Left ventricle myocardium superior (tissue), 1 donor: ENCODE results near the gene S100A9. TPM values are rescaled to one million over a fixed set of nuclear protein-coding genes. Genes with fewer than 3 reads are reported as not detected.

ENCODE experiments used
- ATAC-seq: fragments of 200-7000 bp; cut with Tn5 transposase; one replicate; pipeline ENCODE4 v1.9.1; 2020; ENCODE audit warnings: mild to moderate bottlenecking, moderate library complexity
- DNase-seq: peaks from one replicate; pipeline ENCODE4 v3.0.0-alpha.2; 2020
- intact Hi-C: fragments of 100-400 bp; cut with micrococcal nuclease; formaldehyde crosslinking; loops from one replicate; pipeline ENCODE4 v1.11.0; 2022
- total RNA-seq: library from RNA; stranded (reverse); fragmentation: NEBNext Ultra II Directional; extraction: Animal tissue kit (Norgen Biotek cat#: 25700); gene quantifications from one replicate; pipeline ENCODE4 v1.2.1, GENCODE V29; 2021
- donor health status: DM: no; HTN: yes; CAD: no; lungs with severe emphysema.

The S100A9 gene
- total RNA-seq, 1 donor from 2014 or later: 87.0 TPM

DNA sequence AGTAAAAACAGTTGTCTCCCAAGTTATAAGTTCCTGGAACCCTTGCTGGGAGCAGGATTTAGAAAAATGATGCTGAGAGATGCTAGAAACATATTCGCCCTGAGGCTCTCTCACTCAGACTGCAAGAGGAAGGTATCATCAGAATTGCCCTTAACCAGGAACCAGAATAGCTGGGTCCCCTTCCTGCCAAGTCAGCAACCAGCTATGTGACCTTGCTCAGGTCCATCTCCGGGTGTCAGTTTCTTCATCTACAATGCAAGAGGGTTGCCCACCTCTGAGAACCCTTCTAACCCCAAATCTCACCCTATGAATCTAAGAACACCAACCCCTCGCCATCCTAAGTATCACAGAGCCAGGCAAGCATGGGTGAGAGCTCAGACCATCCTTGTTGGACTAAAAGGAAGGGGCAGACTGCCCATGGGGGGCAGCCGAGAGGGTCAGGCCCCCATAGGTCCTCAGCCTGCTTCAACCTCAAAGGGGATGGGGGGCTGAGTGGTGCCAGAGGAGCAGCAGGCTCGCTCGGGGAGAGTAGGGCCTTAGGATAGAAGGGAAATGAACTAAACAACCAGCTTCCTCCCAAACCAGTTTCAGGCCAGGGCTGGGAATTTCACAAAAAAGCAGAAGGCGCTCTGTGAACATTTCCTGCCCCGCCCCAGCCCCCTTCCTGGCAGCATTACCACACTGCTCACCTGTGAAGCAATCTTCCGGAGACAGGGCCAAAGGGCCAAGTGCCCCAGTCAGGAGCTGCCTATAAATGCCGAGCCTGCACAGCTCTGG is 390 bp upstream of the S100A9 start:
- ATAC-seq (peak; percentile 73), DNase-seq (peak; percentile 74)
- intact Hi-C loops: no loop called here

- intact Hi-C loops: no loop called here
- no peak for DNase-seq
- no peak for ATAC-seq
Measured at GRCh38 chr1:153358691-153358975, 979 bp downstream of the S100A9 start.

GRCh38 chr1:153359241-153359640 is 1.6 kb downstream of the S100A9 start:
- ATAC-seq (no peak), DNase-seq (no peak)
- intact Hi-C loops: no loop called here

DNA sequence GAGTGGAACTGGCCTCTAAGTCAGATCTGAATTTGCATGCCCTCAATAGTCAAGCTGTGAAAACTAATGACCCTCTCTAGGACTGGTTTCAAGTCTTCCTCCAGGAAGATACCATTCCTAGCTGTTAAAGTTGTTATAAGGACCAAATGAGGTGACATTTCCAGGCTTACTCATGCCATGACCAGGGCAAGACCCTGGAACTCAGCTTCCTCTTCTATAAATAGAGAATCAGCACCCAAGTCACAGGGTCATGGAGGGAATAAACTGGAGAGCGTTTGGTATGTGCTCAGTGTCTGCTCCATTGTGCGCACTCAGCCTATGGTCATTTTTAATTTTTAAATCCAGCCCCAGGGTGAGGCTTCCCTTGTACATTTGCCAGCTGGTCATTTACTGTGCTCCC is 2.5 kb downstream of the S100A9 start:
- DNase-seq: no peak
- intact Hi-C loops: no loop called here
- peak; percentile 45 for ATAC-seq

GRCh38 chr1:153360592-153361479 is 3.2 kb downstream of the S100A9 start:
- ATAC-seq: peak; percentile 14
- no peak for DNase-seq
- intact Hi-C loops: no loop called here

GRCh38 chr1:153361480-153362109 is 3.9 kb downstream of the S100A9 start:
- ATAC-seq (no peak), DNase-seq (no peak)
- intact Hi-C loops: no loop called here

DNA sequence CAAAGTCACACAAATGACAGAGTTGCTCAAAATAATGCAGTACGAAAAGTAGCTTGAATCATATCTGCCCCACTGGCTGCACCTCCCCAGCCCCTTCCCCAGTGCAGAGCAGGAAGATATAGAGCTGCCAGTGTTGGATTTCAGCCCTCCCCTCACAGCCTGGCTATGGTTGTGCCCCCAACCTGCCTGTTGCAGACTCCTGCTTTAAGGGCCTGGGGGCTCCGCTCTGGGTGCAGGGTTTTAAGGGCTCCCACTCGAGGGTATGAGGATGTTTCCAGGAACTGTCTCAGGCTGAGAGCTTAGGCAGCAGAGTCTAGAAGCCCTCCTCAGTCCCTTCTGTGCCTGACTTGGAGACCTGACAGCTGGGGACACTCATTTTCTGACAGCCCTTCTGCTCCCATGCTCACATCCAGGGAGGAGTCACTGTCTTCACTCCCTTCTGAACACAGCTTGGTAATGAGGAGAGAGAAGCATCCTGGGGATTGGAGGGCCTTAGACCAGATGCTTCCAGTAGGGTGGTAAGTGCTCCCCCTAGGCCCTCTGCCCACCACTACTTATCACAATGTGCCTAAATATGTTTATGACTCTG is 4.6 kb downstream of the S100A9 start:
- ATAC-seq: no peak
- intact Hi-C loops: no loop called here
- no peak for DNase-seq

- DNase-seq (no peak), ATAC-seq (no peak)
- intact Hi-C loops: no loop called here
Measured at GRCh38 chr1:153363641-153364040, 6.0 kb downstream of the S100A9 start.

DNA sequence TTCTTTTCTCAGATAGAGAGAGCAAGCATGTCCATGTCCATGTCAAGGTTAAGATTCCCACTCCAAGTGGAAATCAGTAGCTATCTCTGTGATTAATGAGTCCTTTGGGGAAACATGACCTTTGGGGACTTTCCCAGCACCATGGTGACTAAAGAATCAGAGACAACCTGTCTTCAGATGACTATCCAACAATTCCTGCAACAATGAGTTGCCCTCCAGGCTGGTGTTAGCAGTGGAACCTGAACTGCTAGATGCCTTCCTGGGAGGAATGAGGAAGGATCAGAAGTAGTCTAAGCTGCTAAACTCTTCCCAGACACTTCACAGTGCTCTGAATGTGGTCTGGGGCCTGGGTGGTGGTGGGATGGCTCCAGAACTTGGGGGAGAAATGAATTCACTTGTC is 6.5 kb downstream of the S100A9 start:
- ATAC-seq (no peak), DNase-seq (no peak)
- intact Hi-C loops: no loop called here

DNA sequence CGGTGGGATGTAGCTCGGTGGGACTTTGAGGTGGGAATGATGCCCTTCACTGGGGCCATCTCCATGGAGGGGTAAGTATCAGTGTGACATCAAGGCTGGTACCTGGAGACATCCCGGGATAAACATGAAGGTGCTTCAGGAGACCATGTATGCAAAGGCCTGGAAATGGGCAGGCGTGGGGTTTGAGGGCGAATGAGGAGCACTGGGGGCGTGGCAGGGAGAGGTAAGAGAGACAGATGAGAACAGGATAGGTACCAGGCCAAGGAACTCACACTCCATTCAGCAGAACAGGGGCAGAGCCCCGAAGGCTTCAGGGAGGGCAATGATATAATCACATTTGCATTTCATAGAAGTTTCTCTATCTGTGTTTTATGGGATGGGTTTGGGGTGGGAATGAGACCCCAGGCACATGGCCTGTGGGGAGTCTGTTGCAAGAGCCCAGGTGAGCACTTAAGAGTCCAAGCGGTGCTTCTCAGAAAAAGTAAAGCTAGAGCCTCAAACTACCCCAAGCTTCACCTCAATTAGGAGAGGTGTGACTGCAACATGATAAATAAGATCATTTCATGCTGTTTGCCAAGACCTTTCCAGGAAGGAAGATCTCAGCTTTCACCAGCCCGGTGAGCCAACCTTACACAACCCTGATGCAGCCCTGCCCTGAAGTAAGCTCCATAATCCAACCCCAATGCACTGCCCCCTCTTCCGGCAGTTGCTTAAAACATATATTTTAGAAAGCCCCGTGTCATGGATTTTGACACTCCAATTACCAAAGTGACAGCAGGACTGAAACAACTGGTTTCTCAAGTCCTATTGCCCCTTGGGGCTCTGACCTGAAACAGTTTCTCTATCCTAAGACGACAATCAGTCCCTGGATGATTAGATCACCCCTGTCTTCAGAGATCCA is 7.4 kb downstream of the S100A9 start:
- DNase-seq: no peak
- intact Hi-C loops: no loop called here
- ATAC-seq: no peak

DNA sequence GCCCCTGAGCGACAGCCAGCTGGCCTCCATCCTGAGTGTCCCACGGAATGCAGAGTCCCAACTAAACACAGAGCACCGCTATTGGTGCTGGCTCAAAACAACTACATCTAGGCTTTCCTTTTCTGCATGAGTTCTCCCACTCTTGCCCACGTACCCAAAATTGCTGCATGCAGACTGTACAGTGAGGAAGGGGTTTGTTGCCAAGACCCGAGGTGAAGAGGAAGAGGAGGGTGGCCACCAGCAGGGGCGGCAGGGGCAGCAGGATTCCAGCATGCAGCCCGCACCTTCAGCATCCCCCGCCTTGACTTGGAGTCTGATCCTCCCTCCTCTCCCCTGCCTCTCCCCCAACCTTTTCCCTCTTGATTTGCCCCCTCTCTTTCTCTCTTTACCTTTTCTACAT is 8.0 kb downstream of the S100A9 start:
- intact Hi-C loops: no loop called here
- no peak for DNase-seq
- no peak for ATAC-seq

DNA sequence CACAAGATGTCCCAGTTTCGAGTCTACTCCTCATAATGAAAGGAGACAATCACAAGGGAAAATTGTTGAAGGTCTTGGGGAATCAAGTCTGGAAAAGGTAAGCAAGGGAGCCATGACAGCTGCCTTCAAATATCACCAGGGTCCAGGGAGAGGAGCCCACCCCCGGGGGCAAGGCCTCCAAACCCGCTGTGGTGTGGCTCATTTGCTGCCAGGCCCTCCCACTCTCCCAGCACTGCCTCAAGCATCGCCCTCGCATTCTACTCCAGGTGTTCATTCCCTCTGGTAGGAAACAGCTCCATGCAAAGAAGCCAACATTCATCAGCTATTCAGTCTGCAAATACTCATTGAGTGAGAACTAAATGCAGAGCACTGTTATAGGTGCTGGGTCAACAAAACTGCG is 8.6 kb downstream of the S100A9 start:
- intact Hi-C loops: no loop called here
- ATAC-seq (no peak), DNase-seq (no peak)

- peak; percentile 29 for ATAC-seq
- no peak for DNase-seq
- intact Hi-C loops: no loop called here
Measured at GRCh38 chr1:153367090-153367489, 9.4 kb downstream of the S100A9 start.

DNA sequence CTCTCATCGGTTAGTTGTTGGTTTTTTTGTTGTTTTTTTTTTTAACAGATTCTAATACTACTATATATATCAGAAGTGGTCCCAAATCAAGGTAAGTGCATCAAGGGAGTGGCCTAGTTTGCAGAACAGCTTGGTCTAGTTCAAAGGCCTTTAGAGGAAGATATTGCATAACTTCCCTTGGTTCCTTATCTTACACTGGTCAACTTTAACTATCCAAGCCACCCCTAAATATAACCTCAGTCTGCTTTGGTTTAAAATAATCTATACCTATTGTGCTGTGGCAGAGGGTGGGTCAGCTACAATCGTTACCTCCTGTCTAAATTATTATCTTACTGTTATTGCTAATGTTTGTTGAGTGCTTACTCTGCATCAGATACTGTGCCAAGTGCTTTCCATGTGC is 10.8 kb downstream of the S100A9 start:
- intact Hi-C loops: no loop called here
- DNase-seq (no peak), ATAC-seq (peak; percentile 32)

DNA sequence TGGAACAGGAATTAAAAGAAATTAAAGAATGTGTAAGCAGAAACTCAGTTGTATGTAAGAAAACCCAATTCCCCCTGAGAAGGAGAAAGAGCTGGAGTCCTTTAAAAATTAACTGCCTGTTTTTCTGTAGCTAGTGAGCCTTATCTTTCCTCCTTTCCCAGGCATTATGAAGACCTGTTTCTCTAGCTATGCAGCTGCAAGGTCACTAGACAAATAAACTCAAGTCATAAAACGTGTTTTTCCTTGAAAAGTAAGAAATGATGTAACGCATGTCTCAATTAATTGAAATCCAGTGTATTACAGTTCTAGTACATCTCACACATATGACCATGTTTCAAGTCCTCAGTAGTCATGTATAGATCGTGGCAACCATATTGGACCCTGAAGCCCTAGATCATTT is 12.5 kb downstream of the S100A9 start:
- no peak for ATAC-seq
- no peak for DNase-seq
- intact Hi-C loops: no loop called here

DNA sequence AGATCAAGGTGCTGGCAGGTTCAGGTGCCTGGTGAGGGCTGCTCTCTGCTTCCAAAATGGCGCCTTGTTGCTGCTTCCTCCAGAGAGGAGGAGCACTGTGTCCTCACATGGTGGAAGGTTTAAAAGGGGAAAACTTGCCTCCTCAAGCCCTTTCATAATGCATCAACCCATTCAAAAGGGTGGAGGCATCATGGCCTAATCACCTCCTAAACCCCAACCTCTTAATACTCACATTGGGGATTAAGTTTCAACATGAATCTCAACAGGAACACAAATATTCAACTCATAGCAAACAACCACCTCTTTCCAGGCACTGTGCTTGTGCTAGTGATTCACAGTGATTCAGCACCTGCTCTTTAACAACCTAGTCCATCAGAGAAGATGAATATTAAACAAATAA is 13.6 kb downstream of the S100A9 start:
- ATAC-seq (no peak), DNase-seq (no peak)
- intact Hi-C loops: no loop called here

GRCh38 chr1:153372571-153372970 is 14.9 kb downstream of the S100A9 start:
- ATAC-seq: no peak
- intact Hi-C loops: no loop called here
- DNase-seq: no peak

- DNase-seq (no peak), ATAC-seq (no peak)
- intact Hi-C loops: no loop called here
Measured at GRCh38 chr1:153374071-153374470, 16.4 kb downstream of the S100A9 start.

GRCh38 chr1:153375511-153375910 is 17.9 kb downstream of the S100A9 start, which contains the start of gene S100A12:
Gene S100A12 (minus strand): TSS chr1:153375621. CDS start chr1:153374592, 1,029 bp downstream.
- intact Hi-C loops: no loop called here
- ATAC-seq (no peak), DNase-seq (no peak)
